Testis (tissue), 3 donors: Measurements from ENCODE around the gene DGLUCY. TPM values are rescaled to one million over a fixed set of nuclear protein-coding genes. Genes with fewer than 3 reads are reported as not detected.
"Not testable (repeated sequence)": the region's sequence is repeated elsewhere in the genome, so short reads cannot be mapped to it uniquely, and the experiment has no call there.

Experiments used
- DNase-seq: peaks from one replicate; pipeline ENCODE4 v3.0.0-alpha.2; 2019
- H3K27ac ChIP-seq, 2 donors: fragments of 200-600 bp; sonication (generic); one replicate each; pipeline ENCODE4 v1.5.1; 2019
- H3K27me3 ChIP-seq: fragments of 200-600 bp; sonication (generic); one replicate; pipeline ENCODE4 v1.5.1; 2019
- H3K36me3 ChIP-seq: fragments of 200-600 bp; sonication (generic); one replicate; pipeline ENCODE4 v1.5.1; 2017; ENCODE audit warnings: low read depth; ENCODE audit errors: missing control alignments
- H3K4me1 ChIP-seq: fragments of 200-600 bp; sonication (generic); one replicate; pipeline ENCODE4 v1.5.1; 2019
- H3K4me3 ChIP-seq, 2 donors: fragments of 200-600 bp; sonication (generic); one replicate each; pipeline ENCODE4 v1.5.1; 2017 to 2019
- H3K9me3 ChIP-seq: fragments of 200-600 bp; sonication (generic); one replicate; pipeline ENCODE4 v1.5.1; 2017
- POLR2A ChIP-seq: fragments of 450-650 bp; IDR thresholded peaks from one replicate; pipeline ENCODE4 v1.6.1; 2017; ENCODE audit warnings: antibody characterized with exemption, mild to moderate bottlenecking, moderate library complexity
- WGBS, 2 donors: methylation state at CpG; one replicate each; pipeline ENCODE4 v1.1.5; 2018; 5-methylcytosine and 5-hydroxymethylcytosine counted together
- intact Hi-C: fragments of 100-400 bp; cut with DNase I; formaldehyde crosslinking; loops from one replicate; pipeline ENCODE4 v1.15.1; 2023; ENCODE audit warnings: low total_unique reads
- polyA plus RNA-seq: library from polyadenylated mRNA; stranded (reverse); fragments of 350-450 nt; fragmentation: Illumina TruSeq; extraction: RNeasy Lipid Tissue Mini Kit (QIAGEN cat#74804); gene quantifications from one replicate; pipeline ENCODE4 v1.2.3, GENCODE V29; 2014; ENCODE audit warnings: low read depth, low replicate concordance; ENCODE audit not compliant: insufficient read depth
- total RNA-seq, 2 donors: library from RNA; depleted of rRNA; stranded (reverse); fragments of >200 nt; gene quantifications; one replicate each; pipeline ENCODE4 v1.2.3, GENCODE V29; 2016
- TF ChIP-seq, protein P1 (sequence below), 3 experiments: fragments of 450-650 bp in 2 of 3; fragments of 200-600 bp in 1 of 3; sonication (generic) in 1 of 3; IDR thresholded peaks; one replicate each; pipeline ENCODE4 v1.5.1; 2016 to 2019; ENCODE audit warnings: antibody characterized with exemption in 3 of 3, mild to moderate bottlenecking in 2 of 3, moderate library complexity in 1 of 3

The DGLUCY gene
- total and polyA plus RNA-seq, 3 donors from 2014 or later: 77.5 to 161 (median 145) TPM

DNA sequence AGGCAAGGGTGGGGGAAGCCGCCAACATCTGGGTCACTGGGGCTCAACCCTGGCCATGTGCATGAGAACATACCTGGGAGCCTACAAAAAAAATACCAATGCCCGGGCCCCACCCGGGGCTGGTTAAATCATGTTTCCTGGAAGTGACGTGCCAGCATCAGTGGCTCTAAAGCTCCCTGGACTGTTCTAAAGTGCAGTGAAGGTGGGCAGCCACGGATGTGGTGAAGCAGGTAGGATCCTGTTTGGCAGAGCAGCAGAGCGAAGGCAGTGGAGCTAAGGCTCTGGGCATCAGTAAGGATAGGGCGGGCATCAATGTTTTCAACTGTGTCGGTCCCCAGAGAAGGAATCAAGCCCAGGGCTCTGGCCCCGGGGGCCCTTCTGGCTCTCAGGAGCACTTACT is 131.2 kb downstream of the DGLUCY start:
- no peak overlapping the region for H3K27ac ChIP-seq
- no peaks in the 10 kb centered on the region for H3K36me3 ChIP-seq
- H3K4me1 ChIP-seq: peaks cover 9% of the 10 kb centered on the region
- no peaks in the 10 kb centered on the region for H3K27me3 ChIP-seq
- no peak for TF ChIP-seq POLR2A
- H3K9me3 ChIP-seq: no peaks in the 10 kb centered on the region
- WGBS, 2 donors: 87 to 92% methylated on average over 9 of the region's 9 CpGs
- DNase-seq: no peak
- no peak overlapping the region for H3K4me3 ChIP-seq
- intact Hi-C loops: no loop called here

DNA sequence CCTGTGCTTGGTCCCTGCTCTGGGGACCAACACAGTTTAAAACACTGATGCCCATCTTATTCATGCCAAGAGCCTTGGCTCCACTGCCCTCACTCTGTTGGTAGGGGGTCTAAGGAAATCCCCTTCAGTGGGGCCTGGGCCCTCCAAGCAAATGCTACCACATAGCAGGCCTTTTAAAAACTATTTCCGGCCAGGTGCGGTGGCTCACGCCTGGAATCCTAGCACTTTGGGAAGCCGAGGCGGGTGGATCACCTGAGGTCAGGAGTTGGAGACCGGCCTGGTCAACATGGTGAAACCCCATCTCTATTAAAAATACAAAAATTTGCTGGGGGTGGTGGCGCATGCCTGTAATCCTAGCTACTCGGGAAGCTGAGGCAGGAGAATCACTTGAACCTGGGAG is 131.7 kb downstream of the DGLUCY start:
- H3K9me3 ChIP-seq, DNase-seq, H3K4me3 ChIP-seq, H3K4me1 ChIP-seq, H3K27ac ChIP-seq, H3K27me3 ChIP-seq, H3K36me3 ChIP-seq, intact Hi-C loops: not testable (repeated sequence)
- 86 to 99% methylated on average over 8 of the region's 8 CpGs for WGBS, 2 donors

DNA sequence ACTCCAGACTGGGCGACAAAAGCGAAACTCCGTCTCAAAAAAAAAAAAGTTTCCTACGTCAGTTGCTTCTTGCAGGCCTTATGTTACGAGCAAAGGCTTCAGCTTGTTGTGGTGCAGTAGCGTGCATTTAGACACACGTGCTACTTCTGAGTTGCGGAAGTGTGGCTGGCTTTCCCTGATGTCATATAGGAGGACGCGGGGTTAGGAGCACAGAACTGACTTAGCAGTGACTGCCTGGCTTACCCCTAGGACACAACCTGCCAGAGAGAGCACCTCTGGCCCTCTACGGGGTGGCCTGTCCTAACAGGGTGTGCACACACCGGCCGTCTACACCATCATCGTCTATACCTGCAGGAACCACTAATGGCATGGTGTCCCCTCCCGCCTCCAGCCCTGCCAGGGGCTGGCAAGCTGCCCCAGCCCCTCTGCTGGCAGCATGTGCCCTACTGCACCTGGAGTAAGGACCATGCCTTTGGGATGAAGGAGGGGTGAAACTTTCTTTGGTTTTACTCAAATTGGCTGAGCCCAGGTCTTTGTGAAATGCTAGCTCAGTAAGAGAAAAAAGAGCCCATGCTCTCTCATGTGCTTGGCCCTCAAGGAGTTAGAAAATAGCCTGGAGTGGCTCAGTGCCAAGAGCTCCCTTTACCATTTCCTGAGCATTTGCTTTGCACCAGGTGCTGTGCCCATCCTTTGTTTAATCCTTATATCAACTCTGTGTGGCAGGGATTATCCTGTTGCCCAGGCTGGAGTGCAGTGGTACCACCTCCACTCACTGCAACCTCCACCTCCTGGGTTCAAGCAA is 132.4 kb downstream of the DGLUCY start:
- no peaks in the 10 kb centered on the region for H3K9me3 ChIP-seq
- WGBS, 2 donors: 90 to 99% methylated on average over 15 of the region's 15 CpGs
- no peak overlapping the region for H3K27ac ChIP-seq
- H3K36me3 ChIP-seq: no peaks in the 10 kb centered on the region
- DNase-seq: no peak
- no peak overlapping the region for H3K4me3 ChIP-seq
- TF ChIP-seq POLR2A: no peak
- TF ChIP-seq, protein P1, sequence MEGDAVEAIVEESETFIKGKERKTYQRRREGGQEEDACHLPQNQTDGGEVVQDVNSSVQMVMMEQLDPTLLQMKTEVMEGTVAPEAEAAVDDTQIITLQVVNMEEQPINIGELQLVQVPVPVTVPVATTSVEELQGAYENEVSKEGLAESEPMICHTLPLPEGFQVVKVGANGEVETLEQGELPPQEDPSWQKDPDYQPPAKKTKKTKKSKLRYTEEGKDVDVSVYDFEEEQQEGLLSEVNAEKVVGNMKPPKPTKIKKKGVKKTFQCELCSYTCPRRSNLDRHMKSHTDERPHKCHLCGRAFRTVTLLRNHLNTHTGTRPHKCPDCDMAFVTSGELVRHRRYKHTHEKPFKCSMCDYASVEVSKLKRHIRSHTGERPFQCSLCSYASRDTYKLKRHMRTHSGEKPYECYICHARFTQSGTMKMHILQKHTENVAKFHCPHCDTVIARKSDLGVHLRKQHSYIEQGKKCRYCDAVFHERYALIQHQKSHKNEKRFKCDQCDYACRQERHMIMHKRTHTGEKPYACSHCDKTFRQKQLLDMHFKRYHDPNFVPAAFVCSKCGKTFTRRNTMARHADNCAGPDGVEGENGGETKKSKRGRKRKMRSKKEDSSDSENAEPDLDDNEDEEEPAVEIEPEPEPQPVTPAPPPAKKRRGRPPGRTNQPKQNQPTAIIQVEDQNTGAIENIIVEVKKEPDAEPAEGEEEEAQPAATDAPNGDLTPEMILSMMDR (IDR thresholded peaks at IDR 0.05): no peak
- peaks cover 12% of the 10 kb centered on the region for H3K4me1 ChIP-seq
- intact Hi-C loops: no loop called here
- no peaks in the 10 kb centered on the region for H3K27me3 ChIP-seq

DNA sequence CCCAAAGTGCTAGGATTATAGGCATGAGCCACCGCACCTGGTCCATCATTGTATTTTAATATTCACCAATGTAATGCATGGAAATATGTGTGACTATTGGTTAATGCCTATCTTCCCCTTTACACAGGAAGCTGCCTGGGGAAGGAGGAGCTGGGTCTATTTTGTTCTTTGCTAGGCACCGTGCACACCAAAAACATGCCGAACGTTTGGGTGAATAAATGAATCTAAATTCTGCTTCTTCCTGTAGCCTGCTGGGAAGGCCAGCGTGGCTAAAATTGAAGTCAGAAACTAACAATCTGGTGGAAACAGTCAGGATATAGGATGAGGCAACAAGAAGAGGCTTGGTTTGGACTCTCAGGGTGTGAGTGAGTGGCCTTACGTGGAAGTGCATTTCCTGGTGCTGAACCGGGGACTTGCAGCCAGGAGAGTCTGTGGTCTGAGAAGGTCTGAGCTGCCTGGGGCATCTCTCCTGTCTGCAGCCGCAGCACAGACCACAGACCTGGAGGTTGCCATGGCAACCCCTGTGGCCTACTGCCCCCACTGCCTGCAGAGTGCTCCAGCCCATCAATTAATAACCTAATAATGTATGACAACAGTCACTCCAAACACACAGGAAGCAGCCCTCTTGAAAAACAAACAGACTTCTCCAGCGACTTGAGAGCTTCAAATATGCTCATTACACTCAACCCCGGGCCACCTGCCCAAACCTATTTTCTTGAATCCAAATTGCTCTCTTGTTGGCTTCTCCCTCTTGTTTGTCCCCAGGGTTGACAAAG is 136.2 kb downstream of the DGLUCY start:
- H3K4me3 ChIP-seq: no peak overlapping the region
- 83 to 84% methylated on average over 10 of the region's 10 CpGs for WGBS, 2 donors
- intact Hi-C loops: no loop called here
- no peaks in the 10 kb centered on the region for H3K9me3 ChIP-seq
- peaks cover 8% of the 10 kb centered on the region for H3K4me1 ChIP-seq
- no peak for DNase-seq
- TF ChIP-seq POLR2A: no peak
- TF ChIP-seq, protein P1 (IDR thresholded peaks at IDR 0.05): no peak
- no peaks in the 10 kb centered on the region for H3K27me3 ChIP-seq
- H3K36me3 ChIP-seq: no peaks in the 10 kb centered on the region
- H3K27ac ChIP-seq: no peak overlapping the region

DNA sequence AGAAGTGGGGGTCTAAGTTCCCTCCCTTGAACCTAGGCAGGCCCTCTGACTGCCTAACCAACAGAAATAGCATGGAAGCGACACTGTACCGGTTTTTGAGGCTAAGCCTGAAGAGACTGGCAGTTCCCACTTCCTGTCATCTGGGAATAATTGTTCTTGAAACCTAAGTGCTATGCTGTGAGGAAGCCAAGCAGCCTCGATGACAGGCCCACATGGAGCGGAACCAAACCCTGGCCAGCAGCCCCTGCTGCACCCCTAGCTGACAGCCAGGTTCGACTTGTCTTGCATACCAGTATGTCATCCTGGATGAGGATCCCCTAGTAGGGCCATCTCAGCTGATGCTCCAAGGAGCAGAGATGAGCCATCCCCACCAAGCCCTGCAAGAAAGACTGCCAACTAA is 137.0 kb downstream of the DGLUCY start:
- Histone ChIP-seq H3K9me3 (no peaks in the 10 kb centered on the region), H3K27me3 (no peaks in the 10 kb centered on the region), H3K4me1 (peaks cover 8% of the 10 kb centered on the region), H3K36me3 (no peaks in the 10 kb centered on the region), H3K27ac (no peak overlapping the region), H3K4me3 (no peak overlapping the region)
- WGBS, 2 donors: 40 to 83% methylated on average over 2 to 5 of the region's 5 CpGs
- DNase-seq: no peak
- intact Hi-C loops: no loop called here
- TF ChIP-seq, protein P1 (IDR thresholded peaks at IDR 0.05): no peak
- no peak for TF ChIP-seq POLR2A
